ENCODE results near the gene GSE1. TPM values are rescaled to one million over a fixed set of nuclear protein-coding genes. Genes with fewer than 3 reads are reported as not detected.

GSE1 gene
- total and polyA plus RNA-seq, 2 of the 13 experiments (the other 11 are each of a cell fraction or from before 2014, with no cell fraction given), result 16.1 to 31.2 TPM

DNA sequence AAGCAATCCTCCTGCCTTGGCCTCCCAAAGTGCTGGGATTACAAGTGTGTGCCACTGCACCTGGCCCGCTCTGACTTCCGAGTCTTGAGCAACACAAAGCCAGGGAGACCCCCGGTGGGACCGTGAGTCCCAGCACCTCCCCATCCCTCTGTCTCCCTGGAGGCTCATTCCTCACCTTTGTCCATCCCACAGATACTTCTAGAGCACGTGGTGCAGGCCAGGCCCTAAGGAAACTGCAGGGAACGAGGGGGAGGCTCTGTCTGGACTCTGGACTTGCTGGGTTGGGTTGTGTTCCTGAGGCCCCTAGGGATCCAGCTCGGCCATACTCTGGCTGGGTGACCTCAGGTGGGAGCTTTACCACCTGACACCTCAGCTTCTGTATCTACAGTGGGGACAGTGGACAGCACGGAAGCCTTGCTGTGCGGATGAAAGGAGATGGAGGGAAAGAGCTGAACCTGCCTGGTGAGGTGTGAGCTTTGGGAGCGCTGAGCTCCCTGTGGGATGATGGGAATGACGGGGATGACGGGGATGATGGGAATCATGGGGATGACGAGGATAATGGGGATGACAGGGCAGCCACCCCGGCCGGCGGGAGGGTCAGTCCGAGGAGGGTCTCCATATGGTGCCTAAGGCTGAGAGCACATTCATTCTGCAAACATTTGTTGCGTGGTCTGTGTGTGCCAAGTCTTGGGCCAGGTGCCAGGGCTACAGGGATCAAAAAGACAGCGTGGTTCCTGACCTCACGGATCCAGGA is 111.2 kb downstream of the GSE1 start (continued):
- TF ChIP-seq SKI (IDR thresholded peaks at IDR 0.05; ENCODE audit: partially characterized antibody), result no peak
- no peak for TF ChIP-seq FOXK1 (CRISPR knock-in tag; IDR thresholded peaks at IDR 0.05; ENCODE audit: borderline replicate concordance, low read depth)
- no peak for TF ChIP-seq IRF9 (CRISPR knock-in tag; IDR thresholded peaks at IDR 0.05; ENCODE audit: borderline replicate concordance)
- TF ChIP-seq ZBTB46 (CRISPR knock-in tag; IDR thresholded peaks at IDR 0.05; ENCODE audit: borderline replicate concordance), result no peak
- no peak for TF ChIP-seq GTF3A (CRISPR knock-in tag; conservative IDR thresholded peaks at IDR 0.05)
- TF ChIP-seq, protein P1, sequence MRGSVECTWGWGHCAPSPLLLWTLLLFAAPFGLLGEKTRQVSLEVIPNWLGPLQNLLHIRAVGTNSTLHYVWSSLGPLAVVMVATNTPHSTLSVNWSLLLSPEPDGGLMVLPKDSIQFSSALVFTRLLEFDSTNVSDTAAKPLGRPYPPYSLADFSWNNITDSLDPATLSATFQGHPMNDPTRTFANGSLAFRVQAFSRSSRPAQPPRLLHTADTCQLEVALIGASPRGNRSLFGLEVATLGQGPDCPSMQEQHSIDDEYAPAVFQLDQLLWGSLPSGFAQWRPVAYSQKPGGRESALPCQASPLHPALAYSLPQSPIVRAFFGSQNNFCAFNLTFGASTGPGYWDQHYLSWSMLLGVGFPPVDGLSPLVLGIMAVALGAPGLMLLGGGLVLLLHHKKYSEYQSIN (CRISPR knock-in tag; IDR thresholded peaks at IDR 0.05; ENCODE audit: borderline replicate concordance), result no peak
- TF ChIP-seq PHF8 (CRISPR knock-in tag; IDR thresholded peaks at IDR 0.05), result no peak
- no peak for TF ChIP-seq PAWR (CRISPR knock-in tag; IDR thresholded peaks at IDR 0.05; ENCODE audit: borderline replicate concordance)
- no peak for TF ChIP-seq NFYC (CRISPR knock-in tag; IDR thresholded peaks at IDR 0.05)
- no peak for TF ChIP-seq NCOA1 (CRISPR knock-in tag; IDR thresholded peaks at IDR 0.05)
- TF ChIP-seq ZBTB43 (CRISPR knock-in tag; conservative IDR thresholded peaks at IDR 0.05), result no peak
- TF ChIP-seq SMAD3 (CRISPR knock-in tag; IDR thresholded peaks at IDR 0.05), result no peak
- TF ChIP-seq, protein P2, sequence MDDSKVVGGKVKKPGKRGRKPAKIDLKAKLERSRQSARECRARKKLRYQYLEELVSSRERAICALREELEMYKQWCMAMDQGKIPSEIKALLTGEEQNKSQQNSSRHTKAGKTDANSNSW (CRISPR knock-in tag; IDR thresholded peaks at IDR 0.05; ENCODE audit: borderline replicate concordance), result no peak
- TF ChIP-seq MXD3 (CRISPR knock-in tag; IDR thresholded peaks at IDR 0.05), result no peak
- TF ChIP-seq ZSCAN21 (CRISPR knock-in tag; IDR thresholded peaks at IDR 0.05; ENCODE audit: borderline replicate concordance), result no peak
- TF ChIP-seq ZKSCAN8 (CRISPR knock-in tag; IDR thresholded peaks at IDR 0.05; ENCODE audit: borderline replicate concordance), result no peak
- TF ChIP-seq ZNF605 (CRISPR knock-in tag; IDR thresholded peaks at IDR 0.05), result no peak
- no peak for TF ChIP-seq ZKSCAN5 (CRISPR knock-in tag; IDR thresholded peaks at IDR 0.05)
- TF ChIP-seq, protein P3, sequence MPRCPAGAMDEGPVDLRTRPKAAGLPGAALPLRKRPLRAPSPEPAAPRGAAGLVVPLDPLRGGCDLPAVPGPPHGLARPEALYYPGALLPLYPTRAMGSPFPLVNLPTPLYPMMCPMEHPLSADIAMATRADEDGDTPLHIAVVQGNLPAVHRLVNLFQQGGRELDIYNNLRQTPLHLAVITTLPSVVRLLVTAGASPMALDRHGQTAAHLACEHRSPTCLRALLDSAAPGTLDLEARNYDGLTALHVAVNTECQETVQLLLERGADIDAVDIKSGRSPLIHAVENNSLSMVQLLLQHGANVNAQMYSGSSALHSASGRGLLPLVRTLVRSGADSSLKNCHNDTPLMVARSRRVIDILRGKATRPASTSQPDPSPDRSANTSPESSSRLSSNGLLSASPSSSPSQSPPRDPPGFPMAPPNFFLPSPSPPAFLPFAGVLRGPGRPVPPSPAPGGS (CRISPR knock-in tag; IDR thresholded peaks at IDR 0.05), result 0 out of 2 replicates have a peak, but pooled peaks have one; percentile 39
- TF ChIP-seq ZNF747 (CRISPR knock-in tag; IDR thresholded peaks at IDR 0.05; ENCODE audit: borderline replicate concordance), result no peak
- no peak for TF ChIP-seq FOXA3 (CRISPR knock-in tag; IDR thresholded peaks at IDR 0.05)
- no peak for TF ChIP-seq MBNL3 (CRISPR knock-in tag; conservative IDR thresholded peaks at IDR 0.05)
- no peak for TF ChIP-seq ZNF614 (CRISPR knock-in tag; IDR thresholded peaks at IDR 0.05; ENCODE audit: borderline replicate concordance)
